ENCODE data around the gene DNAH12. TPM values are rescaled to one million over a fixed set of nuclear protein-coding genes. Genes with fewer than 3 reads are reported as not detected.

Gene DNAH12
- total RNA-seq, 8 experiments from 2014 or later, result 0.21 to 6.6 (median 0.75) TPM

Other genes starting within 250 kb of the DNAH12 start
- 10 to 100 TPM in 5 of 8 experiments, 1 to 10 TPM in 3; 7.9 to 16.8 (median 11.3) TPM for gene PDE12, start 11.9 kb upstream of the DNAH12 start, total RNA-seq
- gene ARF4, start 53.0 kb upstream of the DNAH12 start, total RNA-seq, result 100 to 1,000 TPM; 198 to 802 (median 371) TPM
- 10 to 100 TPM in 5 of 8 experiments, 1 to 10 TPM in 3; 7.2 to 24.7 (median 12.9) TPM for gene DENND6A, start 148.7 kb upstream of the DNAH12 start, total RNA-seq
- 100 to 1,000 TPM in 1 of 8 experiments, 10 to 100 TPM in 7; 21.5 to 137 (median 32.8) TPM for gene SLMAP, start 212.0 kb upstream of the DNAH12 start, total RNA-seq

Measured in motor neuron (in vitro differentiated cells).